Stomach (tissue), 4 donors: ENCODE data around the gene CTDSPL.

Experiments used
- EP300 ChIP-seq: sonication (generic); formaldehyde crosslinking; IDR thresholded peaks from one replicate; pipeline ENCODE4 v1.6.1; 2017; ENCODE audit warnings: antibody characterized with exemption
- TF ChIP-seq, protein P1 (sequence below), 7 experiments: fragments of 450-650 bp in 4 of 7; fragments of 200-600 bp in 3 of 7; sonication (generic) in 3 of 7; IDR thresholded peaks; one replicate each; pipeline ENCODE4 v1.5.1; 2016 to 2019; ENCODE audit warnings: antibody characterized with exemption in 7 of 7, control low read depth in 2 of 7, mild to moderate bottlenecking in 1 of 7

DNA sequence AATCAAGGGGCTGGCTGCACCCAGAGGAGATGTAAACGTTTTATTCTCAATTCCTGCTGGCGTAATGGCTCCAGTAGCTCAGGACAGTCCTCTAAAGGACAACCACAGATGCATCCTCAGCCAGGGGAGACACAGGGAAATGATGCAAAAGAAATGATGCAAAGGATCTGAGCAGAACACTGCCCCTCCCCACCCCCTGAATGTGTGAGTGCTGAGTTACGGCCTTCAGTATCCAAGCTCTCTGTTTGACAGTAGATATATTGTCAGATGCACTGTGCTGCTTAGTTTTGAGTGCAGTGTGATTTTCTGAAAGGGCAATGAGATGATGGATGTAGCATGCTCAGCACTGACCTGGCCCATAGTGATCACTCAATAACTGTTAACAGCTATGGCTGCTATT, 41.4 kb upstream of the CTDSPL start:
- TF ChIP-seq, protein P1, sequence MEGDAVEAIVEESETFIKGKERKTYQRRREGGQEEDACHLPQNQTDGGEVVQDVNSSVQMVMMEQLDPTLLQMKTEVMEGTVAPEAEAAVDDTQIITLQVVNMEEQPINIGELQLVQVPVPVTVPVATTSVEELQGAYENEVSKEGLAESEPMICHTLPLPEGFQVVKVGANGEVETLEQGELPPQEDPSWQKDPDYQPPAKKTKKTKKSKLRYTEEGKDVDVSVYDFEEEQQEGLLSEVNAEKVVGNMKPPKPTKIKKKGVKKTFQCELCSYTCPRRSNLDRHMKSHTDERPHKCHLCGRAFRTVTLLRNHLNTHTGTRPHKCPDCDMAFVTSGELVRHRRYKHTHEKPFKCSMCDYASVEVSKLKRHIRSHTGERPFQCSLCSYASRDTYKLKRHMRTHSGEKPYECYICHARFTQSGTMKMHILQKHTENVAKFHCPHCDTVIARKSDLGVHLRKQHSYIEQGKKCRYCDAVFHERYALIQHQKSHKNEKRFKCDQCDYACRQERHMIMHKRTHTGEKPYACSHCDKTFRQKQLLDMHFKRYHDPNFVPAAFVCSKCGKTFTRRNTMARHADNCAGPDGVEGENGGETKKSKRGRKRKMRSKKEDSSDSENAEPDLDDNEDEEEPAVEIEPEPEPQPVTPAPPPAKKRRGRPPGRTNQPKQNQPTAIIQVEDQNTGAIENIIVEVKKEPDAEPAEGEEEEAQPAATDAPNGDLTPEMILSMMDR (IDR thresholded peaks at IDR 0.05) = no peak
- TF ChIP-seq EP300 = no peak
